DOHH2 (cell line): ENCODE measurements around the gene IMPDH1.

Source experiments
- H3F3A ChIP-seq: fragments of 200-600 bp; sonication (generic), shearing (Covaris generic); 2 replicates; pipeline ENCODE4 v1.6.0; 2016; ENCODE audit warnings: antibody characterized with exemption, mild to moderate bottlenecking; ENCODE audit not compliant: control insufficient read depth, insufficient read depth
- H3K27ac ChIP-seq: fragments of 200-600 bp; sonication (generic); 2 replicates; pipeline ENCODE4 v1.5.1; 2014; ENCODE audit warnings: low read depth, mild to moderate bottlenecking, low read length, moderate library complexity
- H3K27me3 ChIP-seq: fragments of 200-600 bp; sonication (generic); 2 replicates; pipeline ENCODE4 v1.6.1; 2014; ENCODE audit warnings: mild to moderate bottlenecking, low read length, mixed read lengths; ENCODE audit not compliant: control insufficient read depth
- H3K36me3 ChIP-seq: fragments of 200-600 bp; sonication (generic); 2 replicates; pipeline ENCODE4 v1.6.1; 2014; ENCODE audit warnings: mild to moderate bottlenecking, low read length, moderate library complexity, mixed read lengths; ENCODE audit not compliant: control insufficient read depth
- H3K4me1 ChIP-seq: fragments of 200-600 bp; sonication (generic); 2 replicates; pipeline ENCODE4 v1.6.1; 2014; ENCODE audit warnings: mild to moderate bottlenecking, low read length, mixed read lengths; ENCODE audit not compliant: control insufficient read depth
- H3K4me2 ChIP-seq: fragments of 200-600 bp; sonication (generic); 2 replicates; pipeline ENCODE4 v1.6.0; 2014; ENCODE audit warnings: mild to moderate bottlenecking, low read length, moderate library complexity
- H3K4me3 ChIP-seq: fragments of 200-600 bp; sonication (generic); 2 replicates; pipeline ENCODE4 v1.5.1; 2014; ENCODE audit warnings: mild to moderate bottlenecking, low read length, mixed read lengths
- H3K79me2 ChIP-seq: fragments of 200-600 bp; sonication (generic); 2 replicates; pipeline ENCODE4 v1.6.1; 2014; ENCODE audit warnings: mild to moderate bottlenecking, low read length, mixed read lengths; ENCODE audit not compliant: control insufficient read depth
- H3K9me2 ChIP-seq: fragments of 200-600 bp; sonication (generic); replicated peaks from 2 replicates; pipeline ENCODE4 v1.6.1; 2014; ENCODE audit warnings: mild to moderate bottlenecking, low read length, mixed read lengths; ENCODE audit not compliant: control insufficient read depth
- H3K9me3 ChIP-seq: fragments of 200-600 bp; sonication (generic); 2 replicates; pipeline ENCODE4 v1.6.1; 2014; ENCODE audit warnings: antibody characterized with exemption, low read length, mixed read lengths; ENCODE audit not compliant: control insufficient read depth, insufficient read depth
- H4K20me1 ChIP-seq: fragments of 200-600 bp; sonication (generic); 2 replicates; pipeline ENCODE4 v1.6.0; 2014; ENCODE audit warnings: low read depth, mild to moderate bottlenecking, antibody characterized with exemption, low read length, moderate library complexity; ENCODE audit not compliant: control insufficient read depth, insufficient read depth
- CTCF ChIP-seq: fragments of 200-600 bp; sonication (generic); IDR thresholded peaks from one replicate; pipeline ENCODE4 v1.5.1; 2014; ENCODE audit warnings: antibody characterized with exemption, mild to moderate bottlenecking, low read depth, low read length; ENCODE audit not compliant: poor library complexity, severe bottlenecking
- EZH2phosphoT487 ChIP-seq: fragments of 200-600 bp; sonication (generic); IDR thresholded peaks from 2 replicates; pipeline ENCODE4 v1.6.1; 2017; ENCODE audit warnings: borderline replicate concordance, mild to moderate bottlenecking, antibody characterized with exemption, low read length, moderate library complexity, mixed read lengths

The IMPDH1 gene

GRCh38 chr7:128356546-128357216 is 53.1 kb downstream of the IMPDH1 start:
- Histone ChIP-seq H3F3A (no peaks in the 10 kb centered on the region), H3K36me3 (no peaks in the 10 kb centered on the region), H4K20me1 (no peaks in the 10 kb centered on the region), H3K4me1 (peaks cover 8% of the 10 kb centered on the region; the same call in 1 of the 2 replicates), H3K9me2 (no peaks in the 10 kb centered on the region), H3K27ac (no peak overlapping the region), H3K4me2 (no peak overlapping the region), H3K27me3 (peaks cover 61% of the 10 kb centered on the region), H3K9me3 (no peaks in the 10 kb centered on the region), H3K4me3 (no peak overlapping the region), H3K79me2 (no peaks in the 10 kb centered on the region)
- TF ChIP-seq EZH2phosphoT487 (no peak), CTCF (no peak)

- Histone ChIP-seq H3F3A (no peaks in the 10 kb centered on the region), H3K4me3 (no peak overlapping the region), H4K20me1 (no peaks in the 10 kb centered on the region), H3K4me2 (no peak overlapping the region), H3K9me3 (no peaks in the 10 kb centered on the region), H3K36me3 (no peaks in the 10 kb centered on the region), H3K4me1 (no peaks in the 10 kb centered on the region), H3K27ac (no peak overlapping the region), H3K27me3 (peaks cover 37% of the 10 kb centered on the region), H3K9me2 (no peaks in the 10 kb centered on the region), H3K79me2 (no peaks in the 10 kb centered on the region)
- TF ChIP-seq CTCF (no peak), EZH2phosphoT487 (no peak)
These were observed 56.2 kb downstream of the IMPDH1 start for GRCh38 chr7:128353610-128354009.

GRCh38 chr7:128353189-128353588 is 56.6 kb downstream of the IMPDH1 start:
- Histone ChIP-seq H3K4me1 (no peaks in the 10 kb centered on the region), H3K79me2 (no peaks in the 10 kb centered on the region), H3K9me3 (no peaks in the 10 kb centered on the region), H4K20me1 (no peaks in the 10 kb centered on the region), H3K36me3 (no peaks in the 10 kb centered on the region), H3K4me3 (no peak overlapping the region), H3K4me2 (no peak overlapping the region), H3K27ac (no peak overlapping the region), H3F3A (no peaks in the 10 kb centered on the region), H3K27me3 (peaks cover 34% of the 10 kb centered on the region), H3K9me2 (no peaks in the 10 kb centered on the region)
- TF ChIP-seq CTCF (no peak), EZH2phosphoT487 (no peak)
